LNCaP clone FGC (cell line): ENCODE measurements around the gene GDE1.

Source experiments
- DNase-seq: peaks from one replicate; pipeline ENCODE4 v3.0.0-alpha.2; 2011; ENCODE audit warnings: low read depth
- H3K4me3 ChIP-seq: 2 replicates; pipeline ENCODE4 v1.5.1; 2011; ENCODE audit warnings: mild to moderate bottlenecking, low read depth, low read length, control low read depth
- TF ChIP-seq, protein P1 (sequence below): IDR thresholded peaks from 2 replicates; pipeline ENCODE4 v1.5.1; 2012; ENCODE audit warnings: mild to moderate bottlenecking; ENCODE audit not compliant: control insufficient read depth, insufficient read depth; ENCODE audit errors: extremely low read depth

Gene GDE1

DNA sequence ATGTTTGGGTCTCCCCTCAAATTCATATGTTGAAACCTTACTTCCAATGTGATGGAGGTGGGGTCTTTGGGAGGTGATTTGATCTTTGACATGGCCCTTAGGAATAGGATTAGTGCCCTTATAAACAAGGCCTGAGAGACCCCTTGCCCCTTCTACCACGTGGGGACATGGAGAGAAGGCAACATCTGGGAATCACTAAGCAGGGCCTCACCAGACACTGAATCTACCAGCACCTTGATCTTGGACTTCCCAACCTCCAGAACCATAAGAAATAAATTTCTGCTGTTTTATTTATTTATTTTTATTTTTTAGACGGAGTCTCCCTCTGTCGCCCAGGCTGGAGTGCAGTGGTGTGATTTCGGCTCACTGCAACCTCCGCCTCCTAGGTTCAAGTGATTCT is 40.1 kb downstream of the GDE1 start:
- H3K4me3 ChIP-seq: no peak overlapping the region
- TF ChIP-seq, protein P1, sequence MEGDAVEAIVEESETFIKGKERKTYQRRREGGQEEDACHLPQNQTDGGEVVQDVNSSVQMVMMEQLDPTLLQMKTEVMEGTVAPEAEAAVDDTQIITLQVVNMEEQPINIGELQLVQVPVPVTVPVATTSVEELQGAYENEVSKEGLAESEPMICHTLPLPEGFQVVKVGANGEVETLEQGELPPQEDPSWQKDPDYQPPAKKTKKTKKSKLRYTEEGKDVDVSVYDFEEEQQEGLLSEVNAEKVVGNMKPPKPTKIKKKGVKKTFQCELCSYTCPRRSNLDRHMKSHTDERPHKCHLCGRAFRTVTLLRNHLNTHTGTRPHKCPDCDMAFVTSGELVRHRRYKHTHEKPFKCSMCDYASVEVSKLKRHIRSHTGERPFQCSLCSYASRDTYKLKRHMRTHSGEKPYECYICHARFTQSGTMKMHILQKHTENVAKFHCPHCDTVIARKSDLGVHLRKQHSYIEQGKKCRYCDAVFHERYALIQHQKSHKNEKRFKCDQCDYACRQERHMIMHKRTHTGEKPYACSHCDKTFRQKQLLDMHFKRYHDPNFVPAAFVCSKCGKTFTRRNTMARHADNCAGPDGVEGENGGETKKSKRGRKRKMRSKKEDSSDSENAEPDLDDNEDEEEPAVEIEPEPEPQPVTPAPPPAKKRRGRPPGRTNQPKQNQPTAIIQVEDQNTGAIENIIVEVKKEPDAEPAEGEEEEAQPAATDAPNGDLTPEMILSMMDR: no peak
- no peak for DNase-seq

DNA sequence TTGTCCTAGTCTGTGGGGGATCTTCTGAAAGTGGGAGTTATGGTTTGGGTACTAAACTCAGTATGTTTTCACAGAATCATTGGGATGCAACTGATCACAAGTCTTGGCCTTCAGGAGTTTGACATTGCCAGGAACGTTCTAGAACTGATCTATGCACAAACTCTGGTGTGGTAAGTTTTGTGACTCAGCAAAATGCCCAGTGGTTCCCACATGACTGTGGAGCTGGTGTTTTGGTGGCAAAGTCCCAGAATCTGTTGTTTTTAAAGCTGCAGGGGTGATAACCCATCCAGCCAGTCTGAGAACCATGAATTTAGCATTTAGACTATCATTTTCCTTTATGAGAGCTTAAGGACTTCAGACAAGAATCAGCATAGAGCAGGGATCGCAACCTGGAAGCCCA is 40.6 kb downstream of the GDE1 start:
- H3K4me3 ChIP-seq: no peak overlapping the region
- no peak for DNase-seq
- TF ChIP-seq, protein P1: no peak

DNA sequence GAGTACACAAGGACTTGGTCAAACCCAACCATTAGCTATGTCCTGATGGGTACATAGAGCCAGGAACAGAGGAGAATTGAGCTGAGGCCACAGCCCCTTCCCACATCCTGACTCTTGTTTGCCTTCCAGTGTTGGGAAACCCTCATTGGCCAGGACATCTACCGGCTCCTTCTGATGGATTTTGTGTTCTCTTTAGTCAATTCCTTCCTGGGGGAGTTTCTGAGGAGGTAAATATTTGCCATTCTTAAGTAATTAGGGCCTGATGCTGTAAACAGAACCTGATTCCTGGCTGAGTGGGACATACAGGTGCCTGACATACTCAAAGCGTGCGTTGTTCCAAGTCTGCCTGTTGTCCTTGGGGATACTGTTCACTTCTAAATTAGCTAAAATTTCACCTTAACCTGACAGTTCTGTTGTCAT is 42.6 kb downstream of the GDE1 start:
- TF ChIP-seq, protein P1: no peak
- H3K4me3 ChIP-seq: no peak overlapping the region
- DNase-seq: no peak

DNA sequence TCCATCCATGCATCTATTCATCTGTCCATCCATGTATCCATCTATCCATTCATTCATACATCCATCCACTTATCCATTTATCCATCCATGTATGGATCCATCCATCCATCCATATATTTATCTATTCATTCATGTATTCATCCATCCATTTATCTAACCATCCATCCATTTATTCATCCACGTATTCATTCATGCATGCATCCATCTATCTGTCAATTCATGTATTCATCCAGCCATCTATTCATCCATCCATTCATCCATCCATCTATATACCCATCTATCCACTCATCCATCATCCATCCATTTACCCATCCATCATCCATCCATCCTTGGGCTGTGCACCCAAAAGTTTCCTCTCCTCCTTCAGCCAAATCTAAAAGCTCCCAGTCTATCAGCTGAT is 43.4 kb downstream of the GDE1 start:
- TF ChIP-seq, protein P1: no peak
- DNase-seq: no peak
- H3K4me3 ChIP-seq: no peak overlapping the region

DNA sequence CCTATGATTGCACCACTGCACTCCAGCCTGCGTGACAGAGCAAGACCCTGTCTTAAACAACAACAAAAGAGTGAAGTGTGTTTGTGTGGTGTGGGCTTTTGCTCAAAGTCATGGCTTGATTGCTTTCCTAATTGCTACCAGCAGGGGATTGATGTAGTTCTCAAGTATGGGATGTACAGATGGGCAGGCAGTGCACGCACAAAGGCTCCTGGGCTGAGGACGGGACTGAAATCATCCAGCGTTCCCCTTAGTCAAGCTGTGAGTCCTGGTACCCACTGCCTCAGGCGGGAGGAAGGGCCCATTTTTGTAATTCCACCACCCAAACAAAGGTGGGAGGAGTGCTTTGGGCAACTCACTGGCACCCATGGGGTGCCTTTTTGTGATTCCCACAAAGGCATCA is 47.3 kb downstream of the GDE1 start:
- no peak overlapping the region for H3K4me3 ChIP-seq
- TF ChIP-seq, protein P1: no peak
- no peak for DNase-seq

DNA sequence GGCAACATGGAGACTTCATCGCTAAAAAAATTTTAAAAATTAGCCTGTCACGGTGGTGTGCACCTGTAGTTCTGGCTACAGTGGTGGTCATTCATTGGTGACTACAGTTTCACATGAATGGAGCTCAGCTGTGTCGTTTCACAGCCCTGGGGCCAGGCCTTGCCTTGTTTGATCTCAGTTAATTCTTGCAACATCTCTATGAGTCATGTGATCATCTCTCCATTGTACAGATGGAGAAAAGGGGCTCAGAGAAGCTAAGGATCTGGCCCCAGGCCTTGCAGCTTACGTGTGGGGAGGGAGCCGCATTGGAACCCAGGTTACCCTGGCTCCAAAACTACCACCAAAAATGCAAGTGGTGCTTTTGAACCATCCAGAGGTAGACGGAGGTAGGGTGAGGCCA is 49.4 kb downstream of the GDE1 start:
- TF ChIP-seq, protein P1: no peak
- DNase-seq: no peak
- no peak overlapping the region for H3K4me3 ChIP-seq

DNA sequence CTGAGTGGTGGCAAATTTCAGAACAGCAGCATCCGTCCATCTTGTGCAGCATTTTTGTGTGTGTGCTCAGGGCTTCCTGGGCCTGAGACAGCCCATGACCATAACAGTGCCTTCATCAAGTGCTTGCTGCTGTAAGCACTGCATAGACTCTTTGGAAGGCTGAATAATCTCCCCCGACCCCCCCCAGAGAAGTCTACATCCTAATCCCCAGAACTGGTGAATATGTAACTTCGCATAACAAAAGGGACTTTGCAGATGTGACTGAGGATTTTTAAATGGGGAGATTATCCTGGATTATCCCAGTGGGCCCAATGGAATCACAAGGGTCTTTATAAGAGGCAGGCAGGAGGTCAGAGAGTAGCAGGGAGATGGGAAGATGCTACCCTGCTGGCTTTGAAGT is 53.6 kb downstream of the GDE1 start:
- no peak overlapping the region for H3K4me3 ChIP-seq
- TF ChIP-seq, protein P1: no peak
- no peak for DNase-seq
